ENCODE measurements around the gene NIP7.

The NIP7 gene

GRCh38 chr16:69319381-69319780 is 20.2 kb upstream of the NIP7 start:
- no peak for DNase-seq

GRCh38 chr16:69319826-69320739 is 19.5 kb upstream of the NIP7 start:
- no peak for DNase-seq

DNA sequence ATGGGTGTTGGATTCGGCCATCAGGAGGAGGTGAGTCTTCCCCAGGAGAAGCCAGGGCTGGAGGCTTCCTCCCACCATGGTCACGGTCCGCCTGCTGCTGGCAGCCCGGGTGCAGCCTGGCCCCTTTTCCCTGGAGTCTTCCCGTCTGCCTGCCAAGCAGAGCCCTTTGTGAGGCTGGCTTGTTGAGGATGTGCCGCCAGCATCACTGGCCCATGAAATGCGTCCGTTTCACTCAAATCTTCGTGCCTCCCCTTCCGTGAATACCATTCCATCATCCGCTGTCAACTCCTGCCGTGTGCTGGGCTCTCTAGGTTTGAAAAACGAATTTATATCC is 18.9 kb upstream of the NIP7 start:
- no peak for DNase-seq

DNA sequence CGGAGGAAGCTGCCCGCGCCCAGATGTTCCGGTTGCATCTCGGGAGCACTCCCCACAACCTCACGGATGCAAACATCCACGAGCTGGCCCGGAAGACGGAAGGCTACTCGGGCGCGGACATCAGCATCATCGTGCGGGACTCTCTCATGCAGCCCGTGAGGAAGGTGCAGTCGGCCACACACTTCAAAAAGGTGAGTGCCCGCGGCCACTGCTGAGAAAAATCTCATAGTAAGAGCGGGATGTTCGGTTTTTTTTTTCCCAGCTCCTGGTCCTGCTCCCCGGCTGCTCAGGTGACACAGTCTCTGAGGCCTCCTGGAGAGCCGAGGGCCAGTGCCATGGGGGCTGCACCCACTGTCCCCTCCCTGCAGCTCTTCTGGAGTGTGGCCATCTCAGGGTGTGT is 18.5 kb upstream of the NIP7 start:
- DNase-seq: no peak

- DNase-seq: no peak
Measured at GRCh38 chr16:69322343-69322742, 17.2 kb upstream of the NIP7 start.

DNA sequence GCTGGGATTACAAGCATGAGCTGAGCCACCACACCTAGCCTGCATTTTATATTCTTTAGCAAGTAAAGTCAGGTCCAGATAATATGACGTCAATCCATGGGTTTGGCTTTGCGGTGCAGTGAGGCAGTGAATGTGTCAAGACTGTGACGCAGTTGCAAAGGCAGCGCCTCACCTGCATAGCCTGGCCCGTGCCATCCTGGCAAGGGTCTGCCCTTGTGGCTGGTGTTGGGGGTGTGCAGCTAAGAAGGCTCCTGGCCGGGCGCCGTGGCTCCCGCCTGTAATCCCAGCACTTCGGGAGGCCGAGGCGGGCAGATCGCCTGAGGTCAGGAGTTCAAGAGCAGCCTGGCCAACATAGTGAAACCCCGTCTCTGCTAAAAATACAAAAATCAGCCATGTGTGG is 16.2 kb upstream of the NIP7 start:
- no peak for DNase-seq

DNA sequence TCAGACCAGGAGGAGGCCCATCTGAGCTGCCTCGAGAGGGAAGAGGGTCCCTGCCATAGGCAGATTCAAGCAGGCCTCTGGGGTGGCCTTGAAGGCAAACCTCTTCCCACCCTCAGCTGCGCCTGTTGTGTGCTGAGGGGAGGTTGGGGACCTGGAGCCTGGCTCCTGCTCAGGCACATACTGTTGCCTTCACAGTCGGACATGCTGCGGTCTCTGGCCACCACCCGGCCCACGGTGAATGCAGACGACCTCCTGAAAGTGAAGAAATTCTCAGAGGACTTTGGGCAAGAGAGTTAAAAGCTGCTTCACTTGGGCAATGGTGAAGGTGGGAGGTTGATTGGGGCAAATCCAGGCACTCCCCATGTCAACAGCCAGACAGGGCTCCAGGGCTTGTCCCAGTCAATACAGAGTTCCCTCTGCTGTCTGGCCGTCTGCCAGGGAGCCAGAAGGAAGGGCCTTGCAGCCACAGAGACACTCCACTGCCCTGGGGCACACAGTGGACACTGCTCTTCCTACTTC is 15.5 kb upstream of the NIP7 start:
- DNase-seq: no peak

DNA sequence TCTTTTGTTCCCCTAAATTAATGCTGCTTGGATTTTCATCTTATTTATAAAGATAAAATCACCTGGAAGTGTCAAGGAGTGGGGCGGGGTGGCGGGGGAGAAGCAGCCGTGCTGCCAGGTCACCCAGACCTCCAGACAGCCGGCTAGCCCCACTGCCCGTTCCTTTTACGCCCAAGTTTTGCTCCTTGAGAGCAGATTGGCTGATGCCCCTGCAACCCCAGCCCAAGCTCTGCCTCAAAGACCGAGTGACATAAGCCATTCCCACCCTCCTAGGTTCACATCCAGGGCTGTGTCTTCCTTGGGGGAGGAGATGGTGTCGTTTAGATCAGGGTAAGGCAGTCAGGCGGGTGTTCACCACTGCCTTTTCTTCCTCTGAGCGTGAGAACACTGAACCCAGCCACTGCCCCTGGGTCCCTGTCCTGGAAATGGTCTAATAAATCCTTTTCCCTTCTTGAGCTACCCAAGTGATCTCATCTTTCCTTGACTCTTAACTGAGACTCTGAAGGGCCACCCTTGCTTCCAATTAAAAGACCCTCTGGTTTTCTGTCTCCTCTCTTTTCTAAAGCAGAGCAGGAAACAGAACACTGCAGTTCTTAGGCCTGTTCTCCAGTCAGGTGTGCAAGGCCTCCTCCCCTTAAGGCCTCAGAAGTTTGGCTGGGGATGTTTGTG is 14.9 kb upstream of the NIP7 start:
- no peak for DNase-seq

DNA sequence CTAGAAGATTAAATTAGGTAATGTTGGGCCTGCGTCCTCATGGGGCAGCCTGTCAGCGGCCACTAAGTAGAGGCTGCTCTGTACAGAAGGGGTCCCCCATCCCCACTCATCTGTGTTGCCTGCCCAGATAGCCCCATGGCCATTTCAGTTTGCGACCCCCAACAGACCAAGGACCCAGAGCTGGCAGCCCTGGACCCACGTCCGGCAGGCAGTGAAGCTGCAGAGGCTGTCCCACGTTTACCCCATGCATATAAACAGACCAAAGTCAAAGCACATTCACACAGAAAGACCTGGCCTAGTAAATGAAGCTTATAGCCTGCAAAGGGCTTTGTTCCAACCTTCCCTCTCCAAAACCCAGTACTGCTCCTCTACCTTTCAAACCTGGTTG is 13.8 kb upstream of the NIP7 start:
- no peak for DNase-seq

GRCh38 chr16:69326172-69326873 is 13.2 kb upstream of the NIP7 start:
- DNase-seq: no peak

DNA sequence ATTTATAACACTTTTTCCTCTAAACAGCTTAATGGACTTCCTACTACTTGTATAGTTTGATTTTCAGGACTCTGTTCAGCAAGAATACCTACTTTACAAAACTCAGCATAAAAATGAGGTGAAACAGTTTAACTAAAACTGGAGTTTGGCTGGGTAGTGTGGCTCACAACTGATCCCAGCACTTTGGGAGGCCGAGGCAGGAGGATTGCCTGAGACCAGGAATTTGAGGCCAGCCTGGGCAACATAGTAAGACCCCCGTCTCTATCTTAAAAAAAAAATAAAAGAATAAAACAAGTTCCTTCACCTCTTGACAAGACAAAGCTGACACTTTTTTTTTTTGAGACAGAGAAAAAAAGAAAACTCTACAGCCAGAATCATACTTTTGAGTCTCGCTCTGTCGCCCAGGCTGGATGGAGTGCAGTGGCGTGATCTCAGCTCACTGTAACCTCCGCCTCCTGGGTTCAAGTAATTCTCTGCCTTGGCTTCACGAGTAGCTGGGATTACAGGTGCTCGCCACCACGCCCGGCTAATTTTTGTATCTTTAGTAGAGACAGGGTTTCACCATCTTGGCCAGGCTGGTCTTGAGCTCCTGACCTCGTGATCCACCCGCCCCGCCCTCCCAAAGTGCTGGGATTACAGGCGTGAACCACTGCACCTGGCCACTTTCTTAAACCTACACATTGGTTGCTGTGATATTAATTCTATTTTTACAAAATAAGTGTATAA is 11.8 kb upstream of the NIP7 start:
- no peak for DNase-seq

DNA sequence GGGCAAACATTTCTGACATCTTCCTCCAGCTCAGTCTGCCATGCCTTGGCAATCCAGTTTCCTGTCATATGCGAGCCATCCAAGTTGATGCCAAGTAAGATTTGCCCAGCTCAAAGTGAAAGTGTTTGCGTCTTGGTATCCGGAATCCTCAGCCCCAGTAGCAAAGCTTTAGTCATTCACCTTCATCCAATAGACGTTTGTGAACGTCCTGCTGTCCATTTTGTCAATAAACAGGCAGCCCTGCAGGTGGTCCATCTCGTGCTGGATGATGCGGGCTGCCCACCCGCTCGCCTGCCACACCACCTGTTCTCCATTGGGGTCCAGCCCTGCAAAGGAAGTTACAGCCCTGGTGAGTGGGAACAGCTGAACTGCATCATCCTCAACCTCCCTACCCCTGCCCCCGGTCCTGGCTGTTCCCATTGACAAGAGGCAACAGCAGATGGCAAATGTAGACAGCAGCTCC is 10.7 kb upstream of the NIP7 start:
- DNase-seq: no peak

DNA sequence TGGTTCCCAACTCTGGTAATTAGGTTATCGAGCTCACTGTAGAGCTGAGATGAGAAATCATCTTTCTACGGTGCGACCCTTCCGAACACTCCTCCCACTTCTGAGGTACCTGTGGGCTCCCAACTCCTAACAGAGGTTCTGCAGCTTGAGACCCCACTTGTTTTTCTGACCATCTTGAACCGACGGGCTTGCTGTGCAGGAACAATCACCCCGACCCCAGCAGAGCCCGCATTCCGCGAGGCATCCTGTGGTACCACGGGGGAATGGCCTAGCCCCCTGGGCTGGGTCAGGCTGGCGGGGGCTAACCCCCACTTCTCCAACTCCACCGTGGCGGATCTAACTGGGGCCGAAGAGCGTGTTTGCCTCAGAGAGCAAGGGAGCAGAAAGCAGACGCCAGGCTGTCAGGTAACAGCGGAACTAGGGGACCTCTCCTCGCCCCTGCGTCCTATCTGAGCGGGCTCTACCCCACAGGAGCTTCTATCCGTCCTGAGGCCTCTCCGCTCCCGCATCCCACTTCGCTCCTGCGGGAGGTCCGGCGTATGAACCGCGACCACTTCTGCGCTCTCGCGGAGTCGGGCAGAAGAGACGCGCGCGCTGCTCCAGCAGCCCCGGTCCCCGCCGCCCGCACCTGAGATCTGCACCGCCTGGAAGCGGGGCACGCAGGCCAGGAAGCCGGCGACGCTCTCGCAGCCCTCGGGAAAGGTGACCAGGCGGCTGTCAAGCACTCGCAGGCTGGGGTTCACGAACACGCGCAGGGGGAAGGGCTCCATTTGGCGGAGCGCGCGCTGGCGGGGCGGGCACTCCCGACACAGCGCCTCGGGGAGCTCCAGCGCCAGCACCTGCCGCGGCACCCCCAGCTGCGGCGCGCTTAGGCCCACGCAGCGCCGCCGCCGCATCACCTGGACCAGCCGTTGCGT is 9.9 kb upstream of the NIP7 start:
- DNase-seq: no peak

DNA sequence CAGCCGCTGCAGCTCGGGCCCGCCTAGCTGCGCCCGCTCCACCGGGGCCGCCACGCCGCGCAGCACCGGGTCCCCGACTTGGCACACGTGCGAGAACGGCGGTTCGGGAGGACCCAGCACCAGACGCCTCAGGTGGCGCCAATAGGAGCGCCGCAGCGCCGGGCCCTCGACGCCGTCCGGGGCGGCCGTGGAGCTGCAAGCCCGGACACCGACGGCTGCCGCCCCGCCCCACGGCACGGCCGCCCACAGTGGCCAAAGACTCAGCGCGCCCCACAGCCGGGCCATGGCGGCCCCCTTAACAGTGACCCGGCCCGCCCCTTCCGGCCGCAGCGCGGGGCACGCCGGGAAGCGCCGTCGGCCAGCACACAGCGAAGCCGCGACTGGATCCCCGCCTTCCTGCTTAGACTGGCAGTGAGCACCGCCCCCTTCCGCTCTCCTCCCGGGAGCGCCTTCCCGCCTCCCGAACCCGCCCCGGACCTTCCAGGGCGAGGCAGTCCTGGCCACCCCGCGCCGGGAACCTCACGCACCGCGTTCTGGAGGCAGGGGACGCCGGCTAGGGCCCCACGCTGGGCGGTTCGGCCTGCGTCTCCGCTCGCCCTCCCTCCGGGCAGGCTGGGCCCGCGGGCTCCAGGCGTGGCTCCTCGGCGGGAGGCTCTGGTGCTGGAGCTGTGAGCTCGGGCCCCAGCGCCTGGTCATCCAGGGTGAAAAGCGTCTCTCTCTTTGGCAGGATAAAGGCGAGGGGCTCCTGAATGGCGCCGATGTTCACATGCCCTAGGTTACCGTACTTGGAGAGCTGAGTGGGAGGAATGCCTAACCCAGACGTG is 9.1 kb upstream of the NIP7 start, which contains the start of gene PDF:
Gene PDF, minus strand, starts transcription at position 303 of the 824 bp plus-strand sequence. Its CDS starts 18 bp downstream, at position 285.
- DNase-seq: peak; percentile 76

DNA sequence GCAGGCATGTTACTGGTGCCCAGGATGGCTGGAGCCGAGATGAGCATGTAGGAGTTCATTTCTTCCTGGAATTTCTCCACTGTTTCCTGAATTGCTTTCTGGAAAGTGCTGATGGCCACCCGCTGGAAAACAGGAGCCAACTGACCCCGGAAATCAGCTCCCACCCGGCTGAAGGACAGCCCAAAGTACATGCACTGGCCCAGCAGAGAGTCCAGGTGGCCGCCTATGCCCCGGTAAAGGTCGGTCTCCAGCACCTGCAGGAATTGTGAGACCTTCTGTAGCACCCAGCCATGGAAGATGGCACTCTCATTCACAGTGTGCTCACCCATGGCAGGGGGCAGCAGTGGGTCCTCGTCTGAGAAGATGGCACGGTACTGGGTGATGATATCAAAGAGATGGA is 4.9 kb upstream of the NIP7 start:
- DNase-seq: no peak

GRCh38 chr16:69338557-69339288 is 849 bp upstream of the NIP7 start:
- no peak for DNase-seq

DNA sequence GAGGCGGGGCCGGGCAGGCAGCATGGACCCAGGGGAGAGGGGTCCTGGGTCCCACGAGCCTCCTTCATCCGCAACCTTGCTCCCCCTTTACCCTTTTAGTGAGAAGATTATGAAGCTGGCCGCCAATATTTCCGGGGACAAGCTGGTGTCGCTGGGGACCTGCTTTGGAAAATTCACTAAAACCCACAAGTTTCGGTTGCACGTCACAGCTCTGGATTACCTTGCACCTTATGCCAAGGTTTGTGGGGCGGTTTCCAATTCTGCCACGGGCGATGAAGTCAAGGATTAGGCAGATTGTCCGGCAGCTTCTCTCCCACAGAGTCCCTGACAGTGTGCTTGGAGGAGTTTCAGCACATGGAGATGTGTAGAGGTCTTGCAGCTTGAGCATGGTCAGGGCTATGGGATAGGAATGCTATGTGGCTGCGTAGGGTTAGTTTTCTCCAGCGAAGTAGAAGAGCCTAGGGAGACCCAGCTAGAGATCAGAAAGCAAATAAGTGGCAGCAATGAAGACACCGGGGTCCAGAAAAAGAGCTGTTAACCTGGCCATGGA is 598 bp downstream of the NIP7 start:
- DNase-seq: no peak

DNA sequence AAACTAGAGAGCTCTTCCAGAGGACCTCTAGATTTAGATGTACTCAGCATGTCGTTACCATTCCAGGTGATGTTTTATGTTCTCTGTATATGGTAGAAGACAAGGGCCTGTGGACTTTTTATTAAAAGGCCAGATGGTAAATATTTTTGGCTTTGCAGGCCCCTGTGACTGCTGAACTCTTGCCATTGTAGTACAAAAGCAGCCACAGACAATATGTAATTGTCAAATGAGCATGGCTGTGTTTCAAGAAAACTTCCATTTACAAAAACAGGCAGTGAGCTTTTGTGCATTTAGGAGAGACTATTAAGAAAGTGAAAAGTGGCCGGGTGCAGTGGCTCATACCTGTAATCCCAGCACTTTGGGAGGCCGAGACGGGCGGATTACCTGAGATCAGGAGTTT is 4.6 kb downstream of the NIP7 start:
- no peak for DNase-seq

DNA sequence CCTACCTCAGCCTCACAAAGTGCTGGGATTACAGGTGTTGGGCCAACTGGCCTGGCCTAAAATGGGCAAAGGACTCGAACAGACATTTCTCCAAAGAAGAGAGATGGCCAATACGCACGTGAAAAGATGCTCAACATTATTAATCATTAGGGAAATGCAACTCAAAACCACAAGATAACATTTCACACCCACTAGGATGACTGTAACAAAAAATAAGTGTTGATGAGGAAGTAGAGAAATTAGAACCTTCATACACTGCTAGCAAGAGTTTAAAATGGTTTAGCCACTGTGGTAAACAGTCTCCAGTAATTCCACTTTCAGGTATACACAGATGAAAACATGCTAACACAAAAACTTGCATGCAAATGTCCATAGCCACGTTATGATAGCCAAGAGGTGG is 6.4 kb downstream of the NIP7 start:
- DNase-seq: no peak

DNA sequence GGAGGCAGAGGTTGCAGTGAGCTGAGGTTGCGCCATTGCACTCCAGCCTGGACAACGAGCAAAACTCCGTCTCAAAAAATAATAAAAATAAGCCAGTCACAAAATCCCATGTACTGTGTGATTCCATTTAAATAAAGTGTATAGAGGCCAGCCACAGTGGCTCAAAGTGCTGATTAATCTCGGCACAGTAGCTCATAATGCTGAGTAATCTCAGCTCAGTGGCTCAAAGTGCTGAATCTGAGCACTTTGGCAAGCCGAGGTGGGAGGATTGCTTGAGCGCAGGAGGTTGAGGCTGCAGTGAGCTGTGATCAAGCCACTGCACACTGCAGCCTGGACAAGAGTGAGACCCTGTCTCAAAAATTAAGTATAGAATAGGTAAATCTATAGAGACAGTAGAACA is 7.1 kb downstream of the NIP7 start:
- no peak for DNase-seq

All from NCI-H1105 treated with DMSO at 0.1 percent for 48 hours (cell line).